ENCODE measurements around the gene IRAK2.

GRCh38 chr3:10248184-10248983 is 83.7 kb downstream of the IRAK2 start, which contains the start of gene TATDN2:
- peak; percentile 57; the same call in 1 of the 2 replicates for TF ChIP-seq POLR2AphosphoS5 (IDR thresholded peaks at IDR 0.05; ENCODE audit: low read depth, low read length)
- TF ChIP-seq POLR2A (IDR thresholded peaks at IDR 0.05; ENCODE audit: low read depth, low read length): peak; percentile 78
- TF ChIP-seq POU2F2 (IDR thresholded peaks at IDR 0.05; ENCODE audit: low read depth, low read length): peak; percentile 39; the same call in 1 of the 2 replicates
- peak; percentile 57; the same call in 1 of the 2 replicates for TF ChIP-seq TAF1 (IDR thresholded peaks at IDR 0.05; ENCODE audit: low read depth, low read length)
- no peak for TF ChIP-seq SPI1 (IDR thresholded peaks at IDR 0.05; ENCODE audit: low read depth, low read length)

Data from GM12891 (cell line).